DOHH2 (cell line): ENCODE data around the gene NEU1.
A peak's percentile ranks its signal among the peaks of the same experiment; 100 is the strongest.

ENCODE experiments used
- CTCF ChIP-seq: fragments of 200-600 bp; sonication (generic); IDR thresholded peaks from one replicate; pipeline ENCODE4 v1.5.1; 2014; ENCODE audit warnings: antibody characterized with exemption, mild to moderate bottlenecking, low read depth, low read length; ENCODE audit not compliant: poor library complexity, severe bottlenecking
- EZH2phosphoT487 ChIP-seq: fragments of 200-600 bp; sonication (generic); IDR thresholded peaks from 2 replicates; pipeline ENCODE4 v1.6.1; 2017; ENCODE audit warnings: borderline replicate concordance, mild to moderate bottlenecking, antibody characterized with exemption, low read length, moderate library complexity, mixed read lengths

GRCh38 chr6:31870385-31870921 lies 7.8 kb upstream of the NEU1 start:
- TF ChIP-seq CTCF (peak; percentile 49), EZH2phosphoT487 (no peak)
